GM12878 (cell line): ENCODE measurements around the gene EPN3. TPM values are rescaled to one million over a fixed set of nuclear protein-coding genes. Genes with fewer than 3 reads are reported as not detected.

Experiments
- ATAC-seq: fragments of 200-7000 bp; cut with Tn5 transposase; 3 replicates; pipeline ENCODE4 v1.9.1; 2020; ENCODE audit warnings: mild to moderate bottlenecking, moderate library complexity
- BruUV-seq: library from RNA; stranded (reverse); fragments of 400-500 nt; replicated peaks from 2 replicates; lab custom pipeline; 2021; lab: Mats Ljungman, UMichigan
- CTCF ChIA-PET: fragments of 300-600 bp; sonication (Branson Sonifier 250); formaldehyde crosslinking; extraction: SDS; loops from one replicate; lab custom pipeline; 2021; ENCODE audit warnings: inconsistent platforms; lab: Yijun Ruan, JAX
- POLR2A ChIA-PET: fragments of 350-600 bp; formaldehyde crosslinking; extraction: SDS; loops from one replicate; lab custom pipeline; 2021; ENCODE audit warnings: inconsistent platforms; lab: Charles Lee
- RAD21 ChIA-PET: fragments of 300-600 bp; sonication (Branson Sonifier 250); formaldehyde crosslinking; loops from one replicate; lab custom pipeline; 2023; ENCODE audit warnings: antibody characterized with exemption; ENCODE audit not compliant: unreplicated experiment; lab: Charles Lee
- SMC1A ChIA-PET: fragments of 300-600 bp; sonication (Branson Sonifier 250); formaldehyde crosslinking; loops from one replicate; lab custom pipeline; 2023; ENCODE audit not compliant: unreplicated experiment, uncharacterized antibody; lab: Charles Lee
- DNase-seq: peaks from one replicate; pipeline ENCODE4 v3.0.0-alpha.2; 2011; ENCODE audit warnings: low read depth, low spot score
- FAIRE-seq: peaks from 3 replicates; lab custom pipeline; 2011; peaks lifted over from hg19 to GRCh38; lab: Jason Lieb, UNC
- H2AFZ ChIP-seq: 2 replicates; pipeline ENCODE4 v1.6.0; 2011; ENCODE audit warnings: low read depth, low read length, control low read depth; ENCODE audit not compliant: control insufficient read depth
- H3K27ac ChIP-seq: 2 replicates; pipeline ENCODE4 v1.5.1; 2011; ENCODE audit warnings: control low read depth; ENCODE audit not compliant: control insufficient read depth, insufficient read depth
- H3K27me3 ChIP-seq, 2 experiments: replicated peaks in 1 of 2; 2 replicates each; pipeline versions ENCODE4 v1.6.0 to v1.6.1; 2011; ENCODE audit warnings: low read length in 1 of 2; ENCODE audit not compliant: control insufficient read depth in 2 of 2, insufficient read depth in 2 of 2
- H3K36me3 ChIP-seq, 2 experiments: 2 replicates each; pipeline ENCODE4 v1.5.1; 2011; ENCODE audit warnings: low read length in 1 of 2; ENCODE audit not compliant: control insufficient read depth in 2 of 2, insufficient read depth in 2 of 2
- H3K4me1 ChIP-seq: 2 replicates; pipeline ENCODE4 v1.6.1; 2011; ENCODE audit warnings: mild to moderate bottlenecking, low read length, moderate library complexity, mixed read lengths; ENCODE audit not compliant: control insufficient read depth, insufficient read depth
- H3K4me2 ChIP-seq: 2 replicates; pipeline ENCODE4 v1.6.0; 2011; ENCODE audit warnings: control low read depth; ENCODE audit not compliant: control insufficient read depth, insufficient read depth
- H3K4me3 ChIP-seq: fragments of 200-600 bp; sonication (generic); 2 replicates; pipeline ENCODE4 v1.5.1; 2016
- H3K79me2 ChIP-seq: 2 replicates; pipeline ENCODE4 v1.6.0; 2011; ENCODE audit warnings: low read length; ENCODE audit not compliant: control insufficient read depth, insufficient read depth
- H3K9ac ChIP-seq: 2 replicates; pipeline ENCODE4 v1.8.0; 2011; ENCODE audit warnings: low read length, control low read depth, mixed read lengths; ENCODE audit not compliant: control insufficient read depth, insufficient read depth
- H3K9me3 ChIP-seq: replicated peaks from 3 replicates; pipeline ENCODE4 v1.5.1; 2011; ENCODE audit warnings: mild to moderate bottlenecking, low read length; ENCODE audit not compliant: control insufficient read depth, insufficient read depth
- H4K20me1 ChIP-seq: 2 replicates; pipeline ENCODE4 v1.6.0; 2011; ENCODE audit not compliant: control insufficient read depth, insufficient read depth
- ATF2 ChIP-seq: IDR thresholded peaks from 2 replicates; pipeline ENCODE4 v1.6.1; 2012; ENCODE audit warnings: low read length, inconsistent platforms
- LARP7 ChIP-seq: fragments of 450-650 bp; IDR thresholded peaks from 2 replicates; pipeline ENCODE4 v1.6.1; 2017; ENCODE audit warnings: mild to moderate bottlenecking
- MEF2B ChIP-seq: fragments of 450-650 bp; IDR thresholded peaks from 2 replicates; pipeline ENCODE4 v1.6.1; 2018; ENCODE audit warnings: mild to moderate bottlenecking, moderate library complexity; ENCODE audit not compliant: partially characterized antibody, poor library complexity, severe bottlenecking
- RBBP5 ChIP-seq: fragments of 200-600 bp; sonication (generic); conservative IDR thresholded peaks from 2 replicates; pipeline ENCODE4 v1.6.1; 2016
- SMAD5 ChIP-seq: IDR thresholded peaks from 2 replicates; pipeline ENCODE4 v1.6.1; 2016; ENCODE audit warnings: antibody characterized with exemption, low read depth
- SPI1 ChIP-seq: IDR thresholded peaks from 2 replicates; pipeline ENCODE4 v1.6.1; 2011; ENCODE audit warnings: low read depth, mild to moderate bottlenecking, low read length, moderate library complexity, borderline replicate concordance; ENCODE audit not compliant: insufficient read depth
- WGBS: methylation state at CpG from one replicate; pipeline ENCODE4 v1.1.6; 2016; ENCODE audit warnings: low lambda C conversion rate; ENCODE audit not compliant: insufficient replicate concordance, insufficient coverage; ENCODE audit errors: missing lambda C conversion rate; 5-methylcytosine and 5-hydroxymethylcytosine counted together
- in situ Hi-C: fragments of 300-500 bp; cut with MboI; formaldehyde crosslinking; loops from 9 replicates; pipeline ENCODE4 v1.14.3; 2018; ENCODE audit warnings: mixed read lengths
- intact Hi-C: fragments of 100-400 bp; cut with micrococcal nuclease; formaldehyde crosslinking; loops from one replicate; pipeline ENCODE4 v1.14.2; 2022; ENCODE audit not compliant: unreplicated experiment
- polyA plus RNA-seq, 11 experiments: library from polyadenylated mRNA; depleted of rRNA in 4 of 11; unstranded in 6 of 11; stranded (reverse) in 5 of 11; fragments of >200 nt; fragmentation: Nextera tagmentation in 4 of 11; fragmentation: Illumina TruSeq in 1 of 11; extraction: Ambion mirVana in 4 of 11; extraction: Trizol in 1 of 11; gene quantifications; 1 replicate in 1 of 11; 2 replicates in 10 of 11; pipeline versions ENCODE4 v1.2.1 to v1.2.3, GENCODE V29; 2011 to 2016; ENCODE audit warnings: inconsistent platforms in 2 of 11, missing spikeins in 2 of 11, low read depth in 1 of 11
- total RNA-seq, 4 experiments: library from RNA; depleted of rRNA in 3 of 4; stranded (reverse); fragments of >200 nt in 3 of 4; fragmentation: Illumina TruSeq in 1 of 4; extraction: Trizol in 1 of 4; gene quantifications; 2 replicates each; pipeline versions ENCODE4 v1.2.1 to v1.2.3, GENCODE V29; 2013 to 2021
- TF ChIP-seq, protein P1 (sequence below): fragments of 450-650 bp; IDR thresholded peaks from 2 replicates; pipeline ENCODE4 v1.6.1; 2016; ENCODE audit warnings: mild to moderate bottlenecking, moderate library complexity, borderline replicate concordance
- TF ChIP-seq, protein P2 (sequence below): fragments of 450-650 bp; IDR thresholded peaks from 2 replicates; pipeline ENCODE4 v1.6.1; 2016; ENCODE audit warnings: mild to moderate bottlenecking
- TF ChIP-seq, protein P3 (sequence below): fragments of 450-650 bp; conservative IDR thresholded peaks from 2 replicates; pipeline ENCODE4 v1.6.1; 2017; ENCODE audit warnings: mild to moderate bottlenecking, moderate library complexity

Gene EPN3
- total and polyA plus RNA-seq, 10 of the 15 experiments (the other 5 are each of a cell fraction or from before 2014, with no cell fraction given): 0.04 to 0.07 TPM; not detected in 8

DNA sequence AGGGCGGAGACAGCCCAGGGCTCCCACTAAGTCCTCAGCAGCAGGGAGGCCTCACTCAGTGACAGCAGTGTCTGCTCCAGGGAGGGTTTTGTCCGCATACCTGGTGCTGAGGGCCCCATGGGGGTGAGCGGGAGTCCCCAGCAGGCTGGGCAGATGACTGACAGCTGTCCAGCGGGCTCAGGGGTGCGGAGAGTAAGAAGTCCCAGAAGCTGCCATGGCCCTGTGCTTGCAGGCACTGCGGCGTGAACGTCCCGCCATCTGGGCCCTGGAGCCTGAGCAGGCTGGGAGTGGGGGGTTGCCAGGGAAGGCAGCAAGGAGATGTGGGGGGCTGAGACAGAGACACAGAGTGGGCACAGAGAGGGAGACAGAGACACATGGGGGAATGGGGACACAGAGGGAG, 48.1 kb downstream of the EPN3 start:
- no peaks in the 10 kb centered on the region for H3K36me3 ChIP-seq
- TF ChIP-seq SPI1 (no peak), SMAD5 (no peak), RBBP5 (no peak), LARP7 (no peak), MEF2B (no peak), ATF2 (no peak)
- TF ChIP-seq, protein P1, sequence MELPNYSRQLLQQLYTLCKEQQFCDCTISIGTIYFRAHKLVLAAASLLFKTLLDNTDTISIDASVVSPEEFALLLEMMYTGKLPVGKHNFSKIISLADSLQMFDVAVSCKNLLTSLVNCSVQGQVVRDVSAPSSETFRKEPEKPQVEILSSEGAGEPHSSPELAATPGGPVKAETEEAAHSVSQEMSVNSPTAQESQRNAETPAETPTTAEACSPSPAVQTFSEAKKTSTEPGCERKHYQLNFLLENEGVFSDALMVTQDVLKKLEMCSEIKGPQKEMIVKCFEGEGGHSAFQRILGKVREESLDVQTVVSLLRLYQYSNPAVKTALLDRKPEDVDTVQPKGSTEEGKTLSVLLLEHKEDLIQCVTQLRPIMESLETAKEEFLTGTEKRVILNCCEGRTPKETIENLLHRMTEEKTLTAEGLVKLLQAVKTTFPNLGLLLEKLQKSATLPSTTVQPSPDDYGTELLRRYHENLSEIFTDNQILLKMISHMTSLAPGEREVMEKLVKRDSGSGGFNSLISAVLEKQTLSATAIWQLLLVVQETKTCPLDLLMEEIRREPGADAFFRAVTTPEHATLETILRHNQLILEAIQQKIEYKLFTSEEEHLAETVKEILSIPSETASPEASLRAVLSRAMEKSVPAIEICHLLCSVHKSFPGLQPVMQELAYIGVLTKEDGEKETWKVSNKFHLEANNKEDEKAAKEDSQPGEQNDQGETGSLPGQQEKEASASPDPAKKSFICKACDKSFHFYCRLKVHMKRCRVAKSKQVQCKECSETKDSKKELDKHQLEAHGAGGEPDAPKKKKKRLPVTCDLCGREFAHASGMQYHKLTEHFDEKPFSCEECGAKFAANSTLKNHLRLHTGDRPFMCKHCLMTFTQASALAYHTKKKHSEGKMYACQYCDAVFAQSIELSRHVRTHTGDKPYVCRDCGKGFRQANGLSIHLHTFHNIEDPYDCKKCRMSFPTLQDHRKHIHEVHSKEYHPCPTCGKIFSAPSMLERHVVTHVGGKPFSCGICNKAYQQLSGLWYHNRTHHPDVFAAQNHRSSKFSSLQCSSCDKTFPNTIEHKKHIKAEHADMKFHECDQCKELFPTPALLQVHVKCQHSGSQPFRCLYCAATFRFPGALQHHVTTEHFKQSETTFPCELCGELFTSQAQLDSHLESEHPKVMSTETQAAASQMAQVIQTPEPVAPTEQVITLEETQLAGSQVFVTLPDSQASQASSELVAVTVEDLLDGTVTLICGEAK: no peak
- TF ChIP-seq, protein P2, sequence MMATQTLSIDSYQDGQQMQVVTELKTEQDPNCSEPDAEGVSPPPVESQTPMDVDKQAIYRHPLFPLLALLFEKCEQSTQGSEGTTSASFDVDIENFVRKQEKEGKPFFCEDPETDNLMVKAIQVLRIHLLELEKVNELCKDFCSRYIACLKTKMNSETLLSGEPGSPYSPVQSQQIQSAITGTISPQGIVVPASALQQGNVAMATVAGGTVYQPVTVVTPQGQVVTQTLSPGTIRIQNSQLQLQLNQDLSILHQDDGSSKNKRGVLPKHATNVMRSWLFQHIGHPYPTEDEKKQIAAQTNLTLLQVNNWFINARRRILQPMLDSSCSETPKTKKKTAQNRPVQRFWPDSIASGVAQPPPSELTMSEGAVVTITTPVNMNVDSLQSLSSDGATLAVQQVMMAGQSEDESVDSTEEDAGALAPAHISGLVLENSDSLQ: no peak
- TF ChIP-seq, protein P3, sequence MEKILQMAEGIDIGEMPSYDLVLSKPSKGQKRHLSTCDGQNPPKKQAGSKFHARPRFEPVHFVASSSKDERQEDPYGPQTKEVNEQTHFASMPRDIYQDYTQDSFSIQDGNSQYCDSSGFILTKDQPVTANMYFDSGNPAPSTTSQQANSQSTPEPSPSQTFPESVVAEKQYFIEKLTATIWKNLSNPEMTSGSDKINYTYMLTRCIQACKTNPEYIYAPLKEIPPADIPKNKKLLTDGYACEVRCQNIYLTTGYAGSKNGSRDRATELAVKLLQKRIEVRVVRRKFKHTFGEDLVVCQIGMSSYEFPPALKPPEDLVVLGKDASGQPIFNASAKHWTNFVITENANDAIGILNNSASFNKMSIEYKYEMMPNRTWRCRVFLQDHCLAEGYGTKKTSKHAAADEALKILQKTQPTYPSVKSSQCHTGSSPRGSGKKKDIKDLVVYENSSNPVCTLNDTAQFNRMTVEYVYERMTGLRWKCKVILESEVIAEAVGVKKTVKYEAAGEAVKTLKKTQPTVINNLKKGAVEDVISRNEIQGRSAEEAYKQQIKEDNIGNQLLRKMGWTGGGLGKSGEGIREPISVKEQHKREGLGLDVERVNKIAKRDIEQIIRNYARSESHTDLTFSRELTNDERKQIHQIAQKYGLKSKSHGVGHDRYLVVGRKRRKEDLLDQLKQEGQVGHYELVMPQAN: no peak
- ChIA-PET CTCF (interaction anchor here (0.6 kb wide), 1 partner anchor 31 kb away, joined by 3 read pairs; no protein-coding TSS in a partner anchor), RAD21 (no interaction called here), SMC1A (no interaction called here), POLR2A (no interaction called here)
- no peak overlapping the region for H3K9ac ChIP-seq
- no peak overlapping the region for H2AFZ ChIP-seq
- intact Hi-C loops (no loop called here), in situ Hi-C loops (no loop called here)
- no peaks in the 10 kb centered on the region for H3K9me3 ChIP-seq
- FAIRE-seq (no peak), DNase-seq (no peak), ATAC-seq (no peak)
- H3K79me2 ChIP-seq: no peaks in the 10 kb centered on the region
- H3K27ac ChIP-seq: no peak overlapping the region
- H3K4me1 ChIP-seq: no peaks in the 10 kb centered on the region
- WGBS: 35% methylated on average over 9 of the region's 9 CpGs
- H3K27me3 ChIP-seq: peaks cover 2 to 3% of the 10 kb centered on the region in 2 experiments; a peak in 2 of 4 replicates
- no peaks in the 10 kb centered on the region for H4K20me1 ChIP-seq
- H3K4me3 ChIP-seq: no peak overlapping the region
- no TSS peak for BruUV-seq
- H3K4me2 ChIP-seq: no peak overlapping the region
